GM23248 (cell line): Measurements from ENCODE around the gene CCR5. TPM values are rescaled to one million over a fixed set of nuclear protein-coding genes. Genes with fewer than 3 reads are reported as not detected.
"Not testable (repeated sequence)": the region's sequence is repeated elsewhere in the genome, so short reads cannot be mapped to it uniquely, and the experiment has no call there.

Experiments used
- DNase-seq: peaks from one replicate; pipeline ENCODE4 v3.0.0-alpha.2; 2015
- H2AFZ ChIP-seq: fragments of 200-600 bp; sonication (generic); 2 replicates; pipeline ENCODE4 v1.6.1; 2016; ENCODE audit warnings: antibody characterized with exemption
- H3F3A ChIP-seq: fragments of 200-600 bp; sonication (generic); 2 replicates; pipeline ENCODE4 v1.6.1; 2016; ENCODE audit warnings: mild to moderate bottlenecking, antibody characterized with exemption, mixed run types; ENCODE audit not compliant: insufficient read depth
- H3K27ac ChIP-seq: fragments of 200-600 bp; sonication (generic); 2 replicates; pipeline ENCODE4 v1.5.1; 2016; ENCODE audit warnings: mild to moderate bottlenecking
- H3K27me3 ChIP-seq: fragments of 200-600 bp; sonication (generic); replicated peaks from 2 replicates; pipeline ENCODE4 v1.6.1; 2016; ENCODE audit warnings: mild to moderate bottlenecking; ENCODE audit not compliant: insufficient read depth
- H3K36me3 ChIP-seq: fragments of 200-600 bp; sonication (generic); 2 replicates; pipeline ENCODE4 v1.6.1; 2016; ENCODE audit warnings: low read depth, mild to moderate bottlenecking
- H3K4me1 ChIP-seq: fragments of 200-600 bp; sonication (generic); 2 replicates; pipeline ENCODE4 v1.6.1; 2016; ENCODE audit warnings: mild to moderate bottlenecking; ENCODE audit not compliant: insufficient read depth
- H3K4me2 ChIP-seq: fragments of 200-600 bp; sonication (generic); one replicate; pipeline ENCODE4 v1.6.1; 2016; ENCODE audit warnings: mild to moderate bottlenecking; ENCODE audit not compliant: unreplicated experiment
- H3K4me3 ChIP-seq: fragments of 200-600 bp; sonication (generic); 2 replicates; pipeline ENCODE4 v1.5.1; 2016; ENCODE audit warnings: mild to moderate bottlenecking
- H3K79me2 ChIP-seq: fragments of 200-600 bp; sonication (generic); 2 replicates; pipeline ENCODE4 v1.6.1; 2016; ENCODE audit warnings: mild to moderate bottlenecking; ENCODE audit not compliant: insufficient read depth
- H3K9ac ChIP-seq: fragments of 200-600 bp; sonication (generic); 2 replicates; pipeline ENCODE4 v1.6.1; 2016; ENCODE audit warnings: mild to moderate bottlenecking
- H3K9me2 ChIP-seq: fragments of 200-600 bp; sonication (generic); 2 replicates; pipeline ENCODE4 v1.6.1; 2016; ENCODE audit warnings: mixed run types, mild to moderate bottlenecking, moderate library complexity; ENCODE audit not compliant: insufficient read depth
- H3K9me3 ChIP-seq: fragments of 200-600 bp; sonication (generic); one replicate; pipeline ENCODE4 v1.6.1; 2017; ENCODE audit warnings: low read depth
- H4K20me1 ChIP-seq: fragments of 200-600 bp; sonication (generic); 2 replicates; pipeline ENCODE4 v1.6.0; 2016; ENCODE audit not compliant: insufficient read depth
- EZH2 ChIP-seq: fragments of 200-600 bp; sonication (generic); IDR thresholded peaks from 2 replicates; pipeline ENCODE4 v1.6.1; 2018; ENCODE audit warnings: antibody characterized with exemption, mild to moderate bottlenecking; ENCODE audit not compliant: insufficient read depth, poor library complexity, severe bottlenecking
- EZH2phosphoT487 ChIP-seq: fragments of 200-600 bp; sonication (generic); IDR thresholded peaks from 2 replicates; pipeline ENCODE4 v1.6.1; 2018; ENCODE audit warnings: antibody characterized with exemption, moderate library complexity, mild to moderate bottlenecking, low read depth; ENCODE audit not compliant: insufficient read depth
- WGBS, 2 experiments: methylation state at CpG; one replicate each; pipeline ENCODE4 v1.1.6; 2015 to 2017; ENCODE audit warnings: low lambda C conversion rate in 2 of 2, low coverage in 1 of 2; ENCODE audit errors: missing lambda C conversion rate in 2 of 2; 5-methylcytosine and 5-hydroxymethylcytosine counted together
- in situ Hi-C: fragments of 300-500 bp; cut with MboI; formaldehyde crosslinking; loops from 2 replicates; pipeline ENCODE4 v1.15.0; 2020
- polyA plus RNA-seq: library from polyadenylated mRNA; unstranded; fragments of >200 nt; fragmentation: Nextera tagmentation; extraction: Ambion mirVana; gene quantifications from 2 replicates; pipeline ENCODE4 v1.2.1, GENCODE V29; 2016
- total RNA-seq: library from RNA; depleted of rRNA; stranded (reverse); fragments of >200 nt; shearing (Covaris generic); gene quantifications from 2 replicates; pipeline ENCODE4 v1.2.3, GENCODE V29; 2014

The CCR5 gene
- total and polyA plus RNA-seq, 2 experiments from 2014 or later = not detected

DNA sequence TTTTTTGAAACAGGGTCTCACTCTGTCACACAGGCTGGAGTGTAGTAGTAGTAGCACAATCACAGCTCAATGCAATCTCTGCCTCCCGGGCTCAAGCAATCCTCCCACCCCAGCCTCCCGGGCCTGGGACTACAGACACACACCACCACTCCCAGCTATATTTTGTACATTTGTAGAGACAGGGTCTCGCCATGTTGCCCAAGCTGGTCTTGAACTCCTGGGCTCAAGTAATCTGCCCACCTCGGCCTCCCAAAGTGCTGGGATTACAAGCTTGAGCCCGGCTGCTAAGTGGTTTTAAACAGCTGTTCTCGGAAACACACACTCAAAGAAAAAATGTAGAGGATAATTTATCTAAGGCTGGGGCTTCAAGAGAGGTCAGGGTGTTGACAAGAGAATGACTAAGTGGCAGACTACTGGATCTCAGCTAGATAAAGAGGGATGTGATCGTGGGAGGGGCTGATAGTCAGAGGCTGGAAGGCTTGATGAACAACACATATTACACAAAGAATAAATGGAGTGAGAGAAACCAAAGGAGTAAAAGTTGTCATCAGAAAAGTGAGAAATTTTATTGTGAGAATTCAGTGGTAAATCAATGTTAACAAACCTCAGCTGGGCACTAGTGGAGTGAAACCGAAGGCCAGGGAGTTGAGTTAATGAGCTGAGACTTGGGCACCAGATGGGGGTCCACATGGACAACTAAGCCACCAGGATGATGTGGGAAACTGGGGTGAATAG, 29.4 kb downstream of the CCR5 start:
- no peaks in the 10 kb centered on the region for H3K9me3 ChIP-seq
- peaks cover 17% of the 10 kb centered on the region; the same call in 1 of the 2 replicates for H3F3A ChIP-seq
- no peaks in the 10 kb centered on the region for H3K79me2 ChIP-seq
- H4K20me1 ChIP-seq = no peaks in the 10 kb centered on the region
- H2AFZ ChIP-seq = no peak overlapping the region
- peak; percentile 55 for DNase-seq
- 46% methylated on average over 8 of the region's 8 CpGs for WGBS, 2 experiments
- H3K27me3 ChIP-seq = peaks cover 41% of the 10 kb centered on the region
- peaks cover 14% of the 10 kb centered on the region for H3K4me1 ChIP-seq
- in situ Hi-C loops = no loop called here
- peak overlapping the region; percentile 20 for H3K4me2 ChIP-seq
- H3K36me3 ChIP-seq = no peaks in the 10 kb centered on the region
- H3K4me3 ChIP-seq = no peak overlapping the region
- H3K9ac ChIP-seq = no peak overlapping the region
- H3K9me2 ChIP-seq = no peaks in the 10 kb centered on the region
- no peak overlapping the region for H3K27ac ChIP-seq
- TF ChIP-seq EZH2phosphoT487 = peak; percentile 94
- TF ChIP-seq EZH2 = no peak

DNA sequence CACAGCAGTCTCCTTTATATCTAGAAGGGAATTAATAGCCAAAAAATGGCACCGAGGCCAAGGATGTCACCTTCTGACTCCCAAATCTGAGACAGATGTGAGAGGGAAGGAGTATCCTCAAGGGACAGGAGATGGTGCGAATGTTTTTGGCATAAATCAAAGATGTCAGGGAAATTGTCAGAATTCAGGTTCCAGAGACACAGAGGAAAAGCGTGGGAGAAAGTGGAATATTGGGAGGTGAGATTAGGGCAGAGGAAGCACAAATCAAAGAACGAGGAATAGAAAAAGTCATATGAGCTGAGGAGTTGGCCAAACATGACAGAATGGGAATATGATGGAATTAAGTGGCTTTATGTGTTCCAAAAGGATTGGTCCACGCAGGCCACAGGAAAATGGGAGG, 30.1 kb downstream of the CCR5 start:
- Histone ChIP-seq H3K79me2 (no peaks in the 10 kb centered on the region), H3F3A (peaks cover 17% of the 10 kb centered on the region; the same call in 1 of the 2 replicates), H2AFZ (no peak overlapping the region), H3K27me3 (peaks cover 41% of the 10 kb centered on the region), H3K36me3 (no peaks in the 10 kb centered on the region), H3K4me2 (no peak overlapping the region), H3K27ac (no peak overlapping the region), H3K9ac (no peak overlapping the region), H3K9me2 (no peaks in the 10 kb centered on the region), H3K4me1 (peaks cover 14% of the 10 kb centered on the region), H3K9me3 (no peaks in the 10 kb centered on the region), H4K20me1 (no peaks in the 10 kb centered on the region), H3K4me3 (no peak overlapping the region)
- WGBS, 2 experiments = 76 to 79% methylated on average over 5 of the region's 5 CpGs
- in situ Hi-C loops = no loop called here
- no peak for DNase-seq
- no peak for TF ChIP-seq EZH2
- TF ChIP-seq EZH2phosphoT487 = no peak

DNA sequence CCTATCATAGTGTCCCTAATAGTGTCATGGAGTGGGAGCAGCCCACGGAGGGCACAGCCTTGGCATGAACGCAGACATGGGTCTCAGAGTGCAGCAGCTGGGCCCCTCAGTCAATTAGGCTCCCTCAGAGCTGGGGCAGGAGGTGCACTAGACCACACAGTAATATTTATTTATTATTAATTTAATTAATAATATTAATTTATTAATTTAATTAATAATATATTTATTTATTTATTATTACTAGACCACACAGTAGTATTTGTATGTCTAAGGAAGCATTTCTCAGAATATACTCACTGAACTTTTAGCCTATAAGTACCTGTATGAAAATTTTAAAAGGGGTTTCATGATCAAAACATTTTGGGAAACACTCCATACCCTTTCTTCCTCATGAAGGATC, 30.8 kb downstream of the CCR5 start:
- 100% methylated on average over 2 of the region's 2 CpGs for WGBS, 2 experiments
- H3K27ac ChIP-seq = no peak overlapping the region
- no peaks in the 10 kb centered on the region for H3K36me3 ChIP-seq
- no peak overlapping the region for H3K4me2 ChIP-seq
- no peak overlapping the region for H2AFZ ChIP-seq
- no peak overlapping the region for H3K4me3 ChIP-seq
- no peak overlapping the region for H3K9ac ChIP-seq
- peaks cover 17% of the 10 kb centered on the region; the same call in 1 of the 2 replicates for H3F3A ChIP-seq
- H3K4me1 ChIP-seq = peaks cover 14% of the 10 kb centered on the region
- TF ChIP-seq EZH2phosphoT487 (no peak), EZH2 (no peak)
- H3K9me2 ChIP-seq = no peaks in the 10 kb centered on the region
- DNase-seq = no peak
- no peaks in the 10 kb centered on the region for H3K79me2 ChIP-seq
- in situ Hi-C loops = no loop called here
- no peaks in the 10 kb centered on the region for H3K9me3 ChIP-seq
- peaks cover 41% of the 10 kb centered on the region for H3K27me3 ChIP-seq
- no peaks in the 10 kb centered on the region for H4K20me1 ChIP-seq

DNA sequence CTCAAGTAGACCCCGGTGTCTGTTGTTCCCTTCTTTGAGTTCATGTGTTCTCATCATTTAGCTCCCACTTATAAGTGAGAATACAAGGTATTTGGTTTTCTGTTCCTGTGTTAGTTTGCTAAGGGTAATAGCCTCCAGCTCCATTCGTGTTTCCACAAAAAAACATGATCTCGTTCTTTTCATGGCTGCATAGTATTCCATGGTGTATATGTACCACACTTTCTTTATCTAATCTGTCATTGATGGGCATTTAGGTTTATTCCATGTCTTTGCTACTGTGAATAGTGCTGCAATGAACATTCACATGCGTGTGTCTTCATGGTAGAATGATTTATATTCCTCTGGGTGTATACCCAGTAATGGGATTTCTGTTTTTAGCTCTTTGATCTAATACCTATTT, 32.2 kb downstream of the CCR5 start:
- peaks cover 33% of the 10 kb centered on the region; the same call in 1 of the 2 replicates for H3K27me3 ChIP-seq
- in situ Hi-C loops, DNase-seq, H3K4me3 ChIP-seq, H3K4me2 ChIP-seq, H3K79me2 ChIP-seq, H3K9ac ChIP-seq, H3K9me2 ChIP-seq, H3K9me3 ChIP-seq, H3K36me3 ChIP-seq, H2AFZ ChIP-seq, H4K20me1 ChIP-seq, H3K27ac ChIP-seq: not testable (repeated sequence)
- 75% methylated on average over 4 of the region's 4 CpGs for WGBS, 2 experiments
- peaks cover 23% of the 10 kb centered on the region for H3K4me1 ChIP-seq
- peaks cover 17% of the 10 kb centered on the region; the same call in 1 of the 2 replicates for H3F3A ChIP-seq
